ENCODE data around the gene STXBP3. TPM values are rescaled to one million over a fixed set of nuclear protein-coding genes. Genes with fewer than 3 reads are reported as not detected.
A peak's percentile ranks its signal among the peaks of the same experiment; 100 is the strongest.

The STXBP3 gene
- total RNA-seq, 4 donors from 2014 or later, result 29.5 to 166 (median 64.1) TPM

- Histone ChIP-seq H3K4me1 (peaks cover 3 to 10% of the 10 kb centered on the region in 2 donors), H3K36me3 (no peaks in the 10 kb centered on the region), H3K27me3 (no peaks in the 10 kb centered on the region), H3K4me3 (peak overlapping the region in 1 of 2 donors; percentile 75), H3K9me3 (no peaks in the 10 kb centered on the region), H3K27ac (peak overlapping the region; percentile 97)
- intact Hi-C loops (cut with DNase I; ENCODE audit: low total_unique reads), result loop anchor here (10.0 kb wide), 1 partner anchor 67 kb away; no protein-coding TSS in a partner anchor
- no peak for TF ChIP-seq CTCF (IDR thresholded peaks at IDR 0.05)
- no peak for TF ChIP-seq POLR2A (IDR thresholded peaks at IDR 0.05)
- DNase-seq, result no peak
Observed at GRCh38 chr1:108747898-108748297, 1.4 kb downstream of the STXBP3 start.

- peaks cover 3 to 10% of the 10 kb centered on the region in 2 donors for H3K4me1 ChIP-seq
- no peaks in the 10 kb centered on the region for H3K9me3 ChIP-seq
- no peak for DNase-seq
- intact Hi-C loops (cut with DNase I; ENCODE audit: low total_unique reads), result loop anchor here (10.0 kb wide), 1 partner anchor 66 kb away; no protein-coding TSS in a partner anchor
- H3K27me3 ChIP-seq, result no peaks in the 10 kb centered on the region
- no peak overlapping the region for H3K27ac ChIP-seq
- TF ChIP-seq CTCF (IDR thresholded peaks at IDR 0.05) (no peak), POLR2A (IDR thresholded peaks at IDR 0.05) (no peak)
- H3K36me3 ChIP-seq, result no peaks in the 10 kb centered on the region
- no peak overlapping the region for H3K4me3 ChIP-seq
Observed at GRCh38 chr1:108749081-108749480, 2.6 kb downstream of the STXBP3 start.

GRCh38 chr1:108750476-108751181 is 4.2 kb downstream of the STXBP3 start:
- intact Hi-C loops (cut with DNase I; ENCODE audit: low total_unique reads), result no loop called here
- no peak overlapping the region for H3K4me3 ChIP-seq
- DNase-seq, result no peak
- no peaks in the 10 kb centered on the region for H3K27me3 ChIP-seq
- H3K27ac ChIP-seq, result no peak overlapping the region
- no peaks in the 10 kb centered on the region for H3K9me3 ChIP-seq
- TF ChIP-seq POLR2A (IDR thresholded peaks at IDR 0.05) (no peak), CTCF (IDR thresholded peaks at IDR 0.05) (no peak)
- no peaks in the 10 kb centered on the region for H3K36me3 ChIP-seq
- H3K4me1 ChIP-seq, result peaks cover 3 to 10% of the 10 kb centered on the region in 2 donors

- Histone ChIP-seq H3K27me3 (no peaks in the 10 kb centered on the region), H3K36me3 (no peaks in the 10 kb centered on the region), H3K4me3 (no peak overlapping the region), H3K9me3 (no peaks in the 10 kb centered on the region), H3K4me1 (peaks cover 0 to 1% of the 10 kb centered on the region in 2 donors), H3K27ac (no peak overlapping the region)
- no peak for DNase-seq
- TF ChIP-seq POLR2A (IDR thresholded peaks at IDR 0.05) (no peak), CTCF (IDR thresholded peaks at IDR 0.05) (no peak)
- intact Hi-C loops (cut with DNase I; ENCODE audit: low total_unique reads), result no loop called here
Observed at GRCh38 chr1:108753363-108753762, 6.9 kb downstream of the STXBP3 start.

- intact Hi-C loops (cut with DNase I; ENCODE audit: low total_unique reads), result no loop called here
- H3K27me3 ChIP-seq, result no peaks in the 10 kb centered on the region
Observed at GRCh38 chr1:108758796-108759195, 12.3 kb downstream of the STXBP3 start.

More at GRCh38 chr1:108758796-108759195, 12.3 kb downstream of the STXBP3 start:
- TF ChIP-seq CTCF (IDR thresholded peaks at IDR 0.05), result no peak
- no peak for TF ChIP-seq POLR2A (IDR thresholded peaks at IDR 0.05)
- no peak for DNase-seq
- Histone ChIP-seq H3K4me1 (no peaks in the 10 kb centered on the region), H3K27ac (no peak overlapping the region), H3K9me3 (no peaks in the 10 kb centered on the region), H3K36me3 (no peaks in the 10 kb centered on the region), H3K4me3 (no peak overlapping the region)

Data from uterus (tissue), 4 donors.